GM23248 (cell line): ENCODE measurements around the gene TGM2. TPM values are rescaled to one million over a fixed set of nuclear protein-coding genes. Genes with fewer than 3 reads are reported as not detected.

Source experiments
- DNase-seq: peaks from one replicate; pipeline ENCODE4 v3.0.0-alpha.2; 2015
- H2AFZ ChIP-seq: fragments of 200-600 bp; sonication (generic); 2 replicates; pipeline ENCODE4 v1.6.1; 2016; ENCODE audit warnings: antibody characterized with exemption
- H3F3A ChIP-seq: fragments of 200-600 bp; sonication (generic); 2 replicates; pipeline ENCODE4 v1.6.1; 2016; ENCODE audit warnings: mild to moderate bottlenecking, antibody characterized with exemption, mixed run types; ENCODE audit not compliant: insufficient read depth
- H3K27ac ChIP-seq: fragments of 200-600 bp; sonication (generic); 2 replicates; pipeline ENCODE4 v1.5.1; 2016; ENCODE audit warnings: mild to moderate bottlenecking
- H3K27me3 ChIP-seq: fragments of 200-600 bp; sonication (generic); replicated peaks from 2 replicates; pipeline ENCODE4 v1.6.1; 2016; ENCODE audit warnings: mild to moderate bottlenecking; ENCODE audit not compliant: insufficient read depth
- H3K36me3 ChIP-seq: fragments of 200-600 bp; sonication (generic); 2 replicates; pipeline ENCODE4 v1.6.1; 2016; ENCODE audit warnings: low read depth, mild to moderate bottlenecking
- H3K4me1 ChIP-seq: fragments of 200-600 bp; sonication (generic); 2 replicates; pipeline ENCODE4 v1.6.1; 2016; ENCODE audit warnings: mild to moderate bottlenecking; ENCODE audit not compliant: insufficient read depth
- H3K4me2 ChIP-seq: fragments of 200-600 bp; sonication (generic); one replicate; pipeline ENCODE4 v1.6.1; 2016; ENCODE audit warnings: mild to moderate bottlenecking; ENCODE audit not compliant: unreplicated experiment
- H3K4me3 ChIP-seq: fragments of 200-600 bp; sonication (generic); 2 replicates; pipeline ENCODE4 v1.5.1; 2016; ENCODE audit warnings: mild to moderate bottlenecking
- H3K79me2 ChIP-seq: fragments of 200-600 bp; sonication (generic); 2 replicates; pipeline ENCODE4 v1.6.1; 2016; ENCODE audit warnings: mild to moderate bottlenecking; ENCODE audit not compliant: insufficient read depth
- H3K9ac ChIP-seq: fragments of 200-600 bp; sonication (generic); 2 replicates; pipeline ENCODE4 v1.6.1; 2016; ENCODE audit warnings: mild to moderate bottlenecking
- H3K9me2 ChIP-seq: fragments of 200-600 bp; sonication (generic); 2 replicates; pipeline ENCODE4 v1.6.1; 2016; ENCODE audit warnings: mixed run types, mild to moderate bottlenecking, moderate library complexity; ENCODE audit not compliant: insufficient read depth
- H3K9me3 ChIP-seq: fragments of 200-600 bp; sonication (generic); one replicate; pipeline ENCODE4 v1.6.1; 2017; ENCODE audit warnings: low read depth
- H4K20me1 ChIP-seq: fragments of 200-600 bp; sonication (generic); 2 replicates; pipeline ENCODE4 v1.6.0; 2016; ENCODE audit not compliant: insufficient read depth
- EZH2 ChIP-seq: fragments of 200-600 bp; sonication (generic); IDR thresholded peaks from 2 replicates; pipeline ENCODE4 v1.6.1; 2018; ENCODE audit warnings: antibody characterized with exemption, mild to moderate bottlenecking; ENCODE audit not compliant: insufficient read depth, poor library complexity, severe bottlenecking
- EZH2phosphoT487 ChIP-seq: fragments of 200-600 bp; sonication (generic); IDR thresholded peaks from 2 replicates; pipeline ENCODE4 v1.6.1; 2018; ENCODE audit warnings: antibody characterized with exemption, moderate library complexity, mild to moderate bottlenecking, low read depth; ENCODE audit not compliant: insufficient read depth
- WGBS, 2 experiments: methylation state at CpG; one replicate each; pipeline ENCODE4 v1.1.6; 2015 to 2017; ENCODE audit warnings: low lambda C conversion rate in 2 of 2, low coverage in 1 of 2; ENCODE audit errors: missing lambda C conversion rate in 2 of 2; 5-methylcytosine and 5-hydroxymethylcytosine counted together
- in situ Hi-C: fragments of 300-500 bp; cut with MboI; formaldehyde crosslinking; loops from 2 replicates; pipeline ENCODE4 v1.15.0; 2020
- polyA plus RNA-seq: library from polyadenylated mRNA; unstranded; fragments of >200 nt; fragmentation: Nextera tagmentation; extraction: Ambion mirVana; gene quantifications from 2 replicates; pipeline ENCODE4 v1.2.1, GENCODE V29; 2016
- total RNA-seq: library from RNA; depleted of rRNA; stranded (reverse); fragments of >200 nt; shearing (Covaris generic); gene quantifications from 2 replicates; pipeline ENCODE4 v1.2.3, GENCODE V29; 2014

The TGM2 gene
- total and polyA plus RNA-seq, 2 experiments from 2014 or later = 254 to 311 TPM

- H3F3A ChIP-seq = peaks cover 57% of the 10 kb centered on the region
- H2AFZ ChIP-seq = no peak overlapping the region
- H3K79me2 ChIP-seq = no peaks in the 10 kb centered on the region
- H3K27me3 ChIP-seq = no peaks in the 10 kb centered on the region
- H3K27ac ChIP-seq = no peak overlapping the region
- H3K9ac ChIP-seq = no peak overlapping the region
- no peak overlapping the region for H3K4me2 ChIP-seq
- WGBS, 2 experiments = 88 to 92% methylated on average over 10 of the region's 10 CpGs
- no peak for DNase-seq
- no peaks in the 10 kb centered on the region for H3K9me3 ChIP-seq
- H3K4me3 ChIP-seq = no peak overlapping the region
- peaks cover 42% of the 10 kb centered on the region for H3K4me1 ChIP-seq
- no peaks in the 10 kb centered on the region for H3K36me3 ChIP-seq
- in situ Hi-C loops = no loop called here
- no peaks in the 10 kb centered on the region for H3K9me2 ChIP-seq
- TF ChIP-seq EZH2phosphoT487 (no peak), EZH2 (no peak)
- H4K20me1 ChIP-seq = no peaks in the 10 kb centered on the region
Measured at GRCh38 chr20:38113401-38114325, 51.4 kb downstream of the TGM2 start.

- peaks cover 42% of the 10 kb centered on the region for H3K4me1 ChIP-seq
- WGBS, 2 experiments = 98% methylated on average over 8 of the region's 8 CpGs
- no peak overlapping the region for H2AFZ ChIP-seq
- no peak overlapping the region for H3K4me3 ChIP-seq
- no peaks in the 10 kb centered on the region for H4K20me1 ChIP-seq
- H3K9me3 ChIP-seq = no peaks in the 10 kb centered on the region
- no peak overlapping the region for H3K27ac ChIP-seq
- no peaks in the 10 kb centered on the region for H3K79me2 ChIP-seq
- H3K9me2 ChIP-seq = no peaks in the 10 kb centered on the region
- no peaks in the 10 kb centered on the region for H3K27me3 ChIP-seq
- DNase-seq = no peak
- TF ChIP-seq EZH2phosphoT487 = no peak
- TF ChIP-seq EZH2 = no peak
- H3K4me2 ChIP-seq = no peak overlapping the region
- no peaks in the 10 kb centered on the region for H3K36me3 ChIP-seq
- in situ Hi-C loops = no loop called here
- no peak overlapping the region for H3K9ac ChIP-seq
- peaks cover 57% of the 10 kb centered on the region for H3F3A ChIP-seq
Measured at GRCh38 chr20:38112930-38113294, 52.2 kb downstream of the TGM2 start.

DNA sequence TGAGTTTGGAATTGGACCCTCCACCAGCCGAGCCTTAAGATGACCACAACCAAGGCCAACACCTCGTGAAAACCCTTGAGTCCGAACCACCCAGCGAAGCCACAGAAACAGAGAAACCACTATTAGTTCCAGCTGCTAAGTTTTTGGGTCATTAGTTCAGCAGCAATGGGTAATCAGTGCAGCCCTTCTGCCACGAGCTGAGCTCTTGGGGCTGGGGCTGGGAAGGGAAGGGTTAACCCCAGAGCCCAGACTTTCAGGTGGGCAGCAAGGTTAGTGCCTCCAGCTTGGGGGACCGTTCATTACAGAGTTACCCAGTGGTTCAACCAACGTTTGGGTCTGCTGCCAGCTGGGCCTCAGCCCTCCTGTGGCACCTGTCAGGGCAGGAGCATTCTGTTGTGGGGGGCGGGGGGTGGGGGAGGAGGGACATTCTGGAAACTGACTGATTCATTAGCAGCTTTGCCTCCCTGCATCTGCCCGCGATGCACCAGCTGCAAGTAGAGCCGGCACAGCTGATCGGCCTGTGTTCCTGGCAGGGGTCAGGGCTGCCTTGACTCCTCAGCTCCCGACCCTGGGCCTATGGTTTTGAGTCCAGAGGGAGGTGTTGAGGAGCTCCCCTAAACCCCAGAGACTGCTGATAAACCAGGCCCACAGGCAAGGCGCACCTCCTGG, 52.7 kb downstream of the TGM2 start:
- Histone ChIP-seq H2AFZ (no peak overlapping the region), H3K27ac (no peak overlapping the region), H3F3A (peaks cover 53% of the 10 kb centered on the region), H3K79me2 (no peaks in the 10 kb centered on the region), H3K9me3 (no peaks in the 10 kb centered on the region), H3K4me1 (peaks cover 38% of the 10 kb centered on the region), H3K36me3 (no peaks in the 10 kb centered on the region), H3K27me3 (no peaks in the 10 kb centered on the region), H3K9me2 (no peaks in the 10 kb centered on the region), H4K20me1 (no peaks in the 10 kb centered on the region), H3K4me3 (no peak overlapping the region), H3K9ac (no peak overlapping the region), H3K4me2 (no peak overlapping the region)
- in situ Hi-C loops = no loop called here
- WGBS, 2 experiments = 94 to 99% methylated on average over 9 to 14 of the region's 14 CpGs
- no peak for DNase-seq
- TF ChIP-seq EZH2 (no peak), EZH2phosphoT487 (no peak)

GRCh38 chr20:38111366-38112232, 53.5 kb downstream of the TGM2 start:
- Histone ChIP-seq H3F3A (peaks cover 45% of the 10 kb centered on the region), H3K4me1 (peaks cover 36% of the 10 kb centered on the region), H3K4me2 (no peak overlapping the region), H3K36me3 (no peaks in the 10 kb centered on the region), H3K79me2 (no peaks in the 10 kb centered on the region), H3K9me2 (no peaks in the 10 kb centered on the region), H3K4me3 (no peak overlapping the region), H3K9ac (no peak overlapping the region), H3K9me3 (no peaks in the 10 kb centered on the region), H3K27me3 (no peaks in the 10 kb centered on the region), H3K27ac (no peak overlapping the region), H4K20me1 (no peaks in the 10 kb centered on the region), H2AFZ (no peak overlapping the region)
- in situ Hi-C loops = no loop called here
- no peak for DNase-seq
- WGBS, 2 experiments = 94 to 95% methylated on average over 8 of the region's 8 CpGs
- no peak for TF ChIP-seq EZH2
- TF ChIP-seq EZH2phosphoT487 = no peak
